CD4-positive, alpha-beta T cell treated with Interleukin-15 for 4 hours (primary cell): ENCODE data around the gene ABTB2.

ENCODE experiments used
- DNase-seq: peaks from one replicate; pipeline ENCODE4 v3.0.0-alpha.2; 2020; ENCODE audit warnings: low spot score

The ABTB2 gene

DNA sequence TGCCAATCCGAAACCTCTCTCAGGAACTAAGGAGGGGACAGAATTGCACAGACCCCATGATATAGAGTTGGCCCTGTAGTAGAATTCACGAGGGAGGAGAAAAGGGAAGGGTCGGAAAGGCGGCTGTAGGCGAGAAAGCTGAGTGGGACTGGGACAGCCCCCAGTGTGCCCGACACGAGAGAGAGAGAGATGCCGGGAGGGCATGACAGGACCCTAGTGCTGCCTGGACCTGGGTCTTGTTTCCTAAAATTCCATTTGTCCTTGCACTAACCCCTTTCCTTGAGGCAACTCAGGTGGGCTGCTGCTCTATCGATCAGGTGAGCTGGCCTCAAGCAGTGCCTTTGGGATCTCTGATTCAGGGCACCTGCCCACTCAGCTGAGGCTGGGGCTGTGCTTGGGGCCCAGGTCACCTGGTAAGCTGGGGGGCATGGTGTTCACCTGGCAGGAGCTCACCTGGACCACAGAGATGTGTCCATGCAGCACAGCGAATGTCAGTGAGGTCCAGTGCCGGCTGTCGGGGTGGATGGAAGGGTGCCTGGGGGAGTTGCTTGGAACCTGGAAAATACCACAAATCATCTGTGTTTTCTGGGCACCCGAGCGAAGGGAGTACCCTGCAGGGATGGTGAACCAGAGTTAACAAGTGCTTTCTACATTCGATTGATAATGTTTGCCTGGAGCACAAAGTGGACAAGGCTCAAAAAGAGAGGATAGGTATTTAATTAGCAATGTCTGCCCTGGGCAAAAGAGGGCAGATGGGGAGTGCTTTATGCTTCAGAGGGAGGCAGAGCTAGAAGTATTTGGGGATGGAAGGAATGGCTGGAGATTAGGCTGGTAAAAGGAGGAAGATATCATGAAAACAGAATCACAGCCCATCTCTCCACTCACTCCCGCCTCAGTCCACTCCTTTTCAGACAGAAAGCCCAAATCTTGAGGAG is 190.7 kb downstream of the ABTB2 start:
- DNase-seq: no peak

DNA sequence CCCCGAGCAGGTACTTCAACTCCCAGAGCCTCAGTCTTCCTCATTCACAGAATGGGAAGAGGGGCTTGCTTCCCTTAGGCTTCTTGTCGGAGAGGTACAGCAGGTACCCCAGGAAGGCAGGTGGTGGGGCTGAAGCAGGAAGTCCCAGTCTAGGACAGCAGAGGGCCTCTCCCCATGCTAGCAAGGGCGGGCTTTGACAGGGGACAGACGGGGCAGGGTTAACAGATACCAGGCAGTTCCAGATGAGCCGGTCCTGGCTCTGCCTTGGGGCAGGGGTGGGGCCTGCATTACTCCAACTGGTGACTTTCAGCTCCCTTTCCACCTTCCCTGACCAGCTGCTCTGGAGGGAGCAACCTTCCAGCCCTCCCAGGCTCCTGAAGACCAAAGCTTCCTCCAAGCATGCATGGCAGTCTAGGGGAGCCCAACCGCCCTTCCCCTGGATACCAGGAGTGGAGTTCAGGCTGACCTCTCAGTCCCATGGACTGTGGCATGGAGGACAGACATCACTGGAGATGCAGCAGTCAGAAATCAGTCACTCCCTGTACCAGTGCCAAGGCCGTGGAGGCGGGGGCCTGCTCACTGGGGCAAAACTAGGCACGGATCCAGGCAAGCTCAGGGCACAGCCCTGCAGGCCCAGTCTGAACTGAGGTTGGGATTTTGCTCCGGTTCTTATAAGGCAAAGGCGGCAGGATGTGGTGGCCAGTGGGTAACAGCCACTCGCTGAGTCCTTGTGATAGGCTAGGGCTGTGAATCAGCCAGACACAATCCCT is 191.8 kb downstream of the ABTB2 start:
- DNase-seq: no peak

DNA sequence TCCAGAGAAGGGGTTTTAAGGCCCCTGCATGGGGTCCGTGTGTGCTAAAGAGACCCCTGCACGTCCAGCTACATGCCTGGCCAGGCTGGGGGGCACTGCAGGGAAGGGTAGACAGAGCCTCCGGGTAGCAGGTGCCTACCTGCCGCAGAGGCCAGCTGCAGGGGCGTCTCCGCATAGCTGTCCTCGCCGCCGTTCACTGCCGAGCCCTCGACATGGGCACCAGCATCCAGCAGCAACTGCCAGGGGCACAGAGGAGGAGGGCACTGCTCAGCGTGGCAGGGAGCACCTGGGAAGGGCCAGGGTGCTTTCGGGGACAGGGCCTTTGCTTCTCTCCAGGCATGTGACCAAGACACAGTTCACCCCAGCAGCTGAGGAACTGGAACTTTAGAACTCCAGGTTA is 192.7 kb downstream of the ABTB2 start:
- DNase-seq: no peak

DNA sequence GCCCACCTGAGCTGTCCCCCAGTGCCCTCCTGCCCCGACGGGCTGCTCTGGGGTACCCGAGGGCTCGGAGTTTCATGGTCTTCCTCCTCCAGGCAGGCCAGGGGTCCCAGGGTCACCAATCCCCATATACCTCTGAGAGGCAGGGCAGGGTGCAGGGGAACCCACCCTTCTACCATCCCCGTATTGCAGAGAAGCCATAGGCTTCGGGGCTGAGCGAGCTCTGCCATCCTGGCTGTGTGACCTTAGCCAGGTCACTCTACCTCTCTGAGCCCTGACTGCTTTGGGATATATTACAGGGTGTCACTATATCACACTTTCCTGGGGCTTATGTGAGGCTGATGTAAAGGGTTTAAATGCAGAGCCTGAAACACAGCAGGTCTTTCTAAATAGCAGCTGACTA is 195.0 kb downstream of the ABTB2 start:
- DNase-seq: no peak

DNA sequence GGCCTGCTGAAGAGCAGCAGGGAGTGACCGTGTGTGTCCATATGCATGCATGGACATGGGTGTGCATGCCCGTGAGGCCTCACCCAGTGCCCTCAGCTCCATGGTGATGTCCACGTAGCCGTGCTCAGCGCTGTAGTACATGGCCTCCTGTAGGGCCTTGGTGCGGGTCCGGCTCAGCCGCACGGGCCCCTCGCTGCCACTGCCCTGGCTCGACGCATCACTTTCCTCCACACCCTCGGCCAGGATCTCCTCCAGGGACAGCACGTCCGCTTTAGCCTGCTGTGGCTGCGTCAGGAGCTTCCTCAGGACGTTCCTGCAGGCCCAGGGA is 195.4 kb downstream of the ABTB2 start:
- no peak for DNase-seq

DNA sequence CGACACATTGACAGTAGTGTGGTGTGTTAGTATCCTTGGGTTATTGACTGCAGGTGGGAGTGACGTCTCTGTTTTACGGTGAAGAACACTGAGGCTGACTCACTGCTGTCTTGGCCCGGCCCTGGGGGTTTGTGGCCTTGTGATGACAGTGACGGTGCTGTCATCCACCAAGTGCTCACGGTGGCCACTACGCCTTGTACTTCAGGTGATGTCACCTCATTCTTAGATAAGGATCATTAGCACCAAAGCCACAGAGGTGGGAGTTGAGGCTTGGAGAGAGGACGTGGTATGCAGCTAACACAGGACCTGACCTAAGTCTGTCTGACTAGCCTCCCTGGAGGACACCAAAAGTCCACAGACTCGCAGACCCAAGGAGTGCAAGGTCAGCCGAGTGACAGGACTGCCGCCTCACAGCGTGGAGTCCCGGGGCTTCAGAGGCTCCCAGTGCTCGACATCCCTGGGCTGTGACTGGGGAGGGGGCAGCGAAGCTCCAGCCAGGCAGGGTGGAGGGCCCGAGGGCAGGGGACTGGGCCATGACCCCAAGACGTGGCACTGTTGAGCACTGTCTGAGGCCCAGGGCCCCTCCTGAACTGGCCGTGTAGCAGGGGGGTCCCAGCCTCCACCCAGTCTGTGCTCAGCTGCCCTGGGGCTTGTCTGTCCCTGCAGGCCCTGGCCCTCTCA is 195.9 kb downstream of the ABTB2 start:
- DNase-seq: peak; percentile 24

DNA sequence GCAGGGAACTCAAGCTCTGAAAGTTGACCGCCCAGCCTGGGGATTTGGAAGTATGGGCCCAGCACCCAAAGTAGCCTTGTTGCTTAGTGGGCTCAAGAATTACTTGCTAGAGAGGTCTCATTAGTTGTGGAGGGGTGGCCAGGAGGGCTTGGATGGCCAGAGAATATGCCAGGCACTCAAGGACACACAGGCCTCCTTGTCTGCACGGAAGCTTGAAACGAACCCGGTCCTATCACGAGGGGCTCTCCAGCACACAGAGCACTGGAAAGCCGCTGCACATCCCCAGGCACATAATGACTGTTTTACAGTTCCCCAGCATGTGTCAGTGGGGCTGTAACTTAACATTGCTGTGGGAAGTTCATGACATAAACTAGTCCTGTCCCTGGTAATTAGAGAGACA is 196.4 kb downstream of the ABTB2 start:
- no peak for DNase-seq

DNA sequence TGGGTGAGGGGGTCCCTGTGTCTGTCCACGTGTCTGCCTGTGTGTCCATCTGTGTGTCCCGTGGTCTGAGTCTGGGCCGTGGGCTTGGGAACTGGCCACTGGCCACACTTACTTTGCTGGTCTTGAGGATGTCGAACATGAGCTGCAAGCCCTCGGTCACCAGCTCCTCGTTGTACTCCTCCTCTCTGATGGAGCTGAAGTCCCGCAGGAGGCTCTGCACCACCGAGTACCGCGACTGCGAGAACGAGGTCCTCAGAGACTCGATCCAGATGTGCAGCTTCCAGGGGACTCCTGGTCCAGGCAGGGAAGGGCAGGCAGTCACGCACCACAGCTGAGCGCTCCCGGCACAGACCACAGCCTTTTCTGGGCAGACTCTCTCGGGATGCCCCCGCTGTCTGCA is 197.0 kb downstream of the ABTB2 start:
- DNase-seq: no peak

DNA sequence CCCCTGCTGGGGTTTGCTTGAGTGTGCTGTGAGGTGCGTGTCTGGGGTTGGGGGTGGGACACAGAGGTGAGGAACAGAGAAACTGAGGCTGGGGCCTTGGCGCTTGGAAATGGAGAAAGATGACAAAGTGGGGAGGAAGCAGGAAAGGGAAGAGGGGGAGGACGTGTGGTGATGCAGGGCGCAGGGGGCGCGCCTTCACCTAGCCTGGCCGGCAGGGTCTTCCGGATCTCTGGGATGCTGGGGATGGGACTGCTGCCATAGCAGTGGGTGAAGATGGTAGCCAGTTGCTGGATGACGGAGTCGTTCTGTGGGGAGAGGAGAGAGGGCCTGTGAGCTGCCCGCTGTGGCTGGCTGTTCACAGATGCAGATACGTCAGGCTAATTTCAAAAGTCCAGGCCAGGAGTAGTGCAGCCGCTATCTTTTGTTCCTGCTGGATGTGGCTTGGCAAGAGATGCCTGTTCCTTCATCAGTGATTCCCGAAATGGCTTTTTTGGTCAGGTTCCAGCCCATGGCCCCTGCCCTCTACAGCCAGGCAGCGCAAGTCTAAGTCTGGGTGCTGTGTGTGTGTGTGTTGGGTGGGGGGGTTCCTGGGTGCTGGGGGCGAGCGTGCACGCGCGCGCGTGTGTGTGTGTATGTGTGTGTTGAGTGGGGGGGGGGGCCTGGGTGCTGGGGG is 197.6 kb downstream of the ABTB2 start:
- no peak for DNase-seq

DNA sequence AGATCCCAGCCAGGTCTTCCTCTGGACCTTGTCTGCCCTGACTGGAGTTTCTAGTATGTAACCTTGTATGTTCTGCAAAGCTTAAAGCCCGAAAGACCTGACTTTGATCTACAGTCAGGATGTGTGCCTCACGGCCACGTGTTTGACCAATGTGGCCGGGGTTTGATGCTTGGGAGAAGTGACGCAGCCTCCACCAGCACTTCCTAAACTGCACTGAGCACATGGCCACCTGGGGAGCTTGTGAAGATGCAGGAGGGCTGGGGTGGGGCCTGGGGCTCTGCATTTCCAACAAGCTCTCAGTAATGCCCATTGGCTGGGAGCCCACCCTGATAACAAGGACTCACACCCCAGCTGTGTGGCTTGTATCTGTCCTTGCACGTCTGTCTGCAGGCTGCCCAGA is 199.1 kb downstream of the ABTB2 start:
- DNase-seq: no peak

DNA sequence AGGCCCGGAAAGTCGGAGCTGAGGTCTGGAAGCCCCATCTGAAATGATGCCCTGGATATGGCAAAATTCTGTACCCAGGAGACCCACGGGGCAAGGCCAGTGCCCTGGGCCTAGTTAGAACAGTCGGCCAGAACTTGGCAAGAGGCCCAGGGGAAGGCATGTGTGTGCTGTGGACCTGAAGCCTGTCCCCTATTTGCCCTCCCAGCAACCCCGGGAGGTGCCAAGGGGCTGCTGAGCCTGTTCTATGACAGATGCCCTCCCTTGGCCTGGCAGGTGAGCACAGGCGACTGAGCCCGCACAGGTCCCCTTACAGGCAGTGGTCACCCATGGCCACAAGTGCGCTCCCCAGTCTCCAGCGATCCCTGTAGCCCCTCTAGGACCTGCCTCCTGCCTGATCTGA is 200.6 kb downstream of the ABTB2 start:
- DNase-seq: no peak

DNA sequence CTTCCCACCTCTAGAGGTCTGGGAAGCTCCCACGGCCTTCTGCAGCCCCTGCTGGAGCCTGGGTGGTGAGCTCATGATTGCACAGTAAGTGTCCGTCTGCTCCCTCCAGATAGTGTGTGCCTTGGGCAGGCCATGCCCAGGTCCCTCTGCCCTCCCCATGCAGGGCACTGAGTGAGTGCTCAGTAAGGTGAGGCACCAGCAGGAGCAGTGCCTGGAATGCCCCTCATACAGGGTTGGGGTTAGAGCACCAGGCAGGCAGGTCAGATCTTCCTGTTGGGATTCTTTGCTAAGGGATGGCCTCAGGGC is 202.1 kb downstream of the ABTB2 start:
- no peak for DNase-seq

DNA sequence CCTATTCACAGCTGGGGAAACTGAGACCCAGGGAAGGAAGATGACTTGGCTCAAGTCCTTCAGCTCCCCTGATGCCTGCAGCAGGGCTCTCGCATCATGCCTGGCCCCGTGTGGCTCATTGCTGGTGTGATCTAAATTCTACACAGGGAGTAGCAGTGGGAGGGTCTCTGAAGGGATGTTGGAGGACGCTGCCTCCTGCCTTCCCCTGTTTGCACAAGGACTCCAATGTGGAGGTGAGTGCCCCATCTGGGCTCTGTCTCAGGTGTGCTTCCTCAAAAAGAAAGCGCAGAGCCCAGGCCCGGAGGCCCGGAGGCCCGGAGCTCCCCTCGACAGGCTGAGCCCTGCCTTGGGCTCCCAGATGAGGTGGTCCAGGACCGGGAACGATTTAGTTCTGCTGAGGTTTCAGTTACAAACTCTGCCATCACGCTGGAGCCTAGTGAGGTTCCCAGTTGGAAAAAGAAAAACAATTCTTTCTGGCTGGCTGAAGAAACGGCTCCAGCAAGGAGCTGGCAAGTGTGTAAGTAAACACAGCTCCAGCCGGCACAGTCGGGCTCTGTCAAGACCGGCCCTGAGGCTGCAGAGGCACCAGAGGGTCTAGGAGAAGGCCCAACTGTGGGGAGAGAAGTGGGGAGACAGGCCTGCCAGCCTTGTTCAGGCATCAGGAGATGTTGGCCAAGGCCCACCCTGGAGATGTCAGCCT is 202.6 kb downstream of the ABTB2 start:
- no peak for DNase-seq

DNA sequence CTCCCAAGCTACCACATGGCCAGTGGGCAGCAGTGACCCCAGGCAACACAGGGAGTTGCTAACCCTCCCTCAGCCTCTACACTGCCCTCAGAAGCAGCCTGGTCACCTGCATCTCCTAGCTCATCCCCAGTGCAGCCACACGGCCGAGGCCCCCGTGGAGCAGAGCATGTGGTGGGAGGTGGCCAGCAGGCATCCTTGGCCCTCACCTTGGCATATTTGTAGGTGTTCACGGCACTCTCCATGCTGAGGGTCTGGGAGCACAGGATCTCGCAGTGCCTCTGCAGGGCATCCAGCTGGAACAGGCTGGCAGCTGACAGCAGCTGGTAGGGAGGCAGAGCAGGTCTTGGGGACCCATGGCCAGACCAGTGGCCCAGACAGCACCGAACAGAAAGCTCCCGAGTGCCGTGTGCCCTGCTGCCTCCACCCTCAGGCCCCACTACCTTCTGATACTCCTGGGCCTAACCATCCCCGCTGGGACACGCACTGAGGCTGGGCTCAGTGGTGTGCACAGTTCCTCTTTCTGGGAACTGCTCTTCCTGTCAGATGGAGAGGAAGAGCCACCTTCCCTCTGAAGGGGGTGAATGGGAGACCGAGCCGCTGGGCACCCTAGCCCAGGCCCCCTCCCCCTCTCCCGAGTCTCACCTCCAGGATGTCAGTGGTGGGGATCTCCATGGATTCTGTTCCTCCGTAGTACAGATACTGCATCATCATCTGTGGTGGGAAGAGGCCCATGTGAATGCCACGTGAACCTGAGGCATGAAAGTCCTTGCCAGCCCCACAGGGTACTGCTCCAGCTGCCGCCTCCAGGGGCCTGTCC is 203.5 kb downstream of the ABTB2 start:
- DNase-seq: no peak

DNA sequence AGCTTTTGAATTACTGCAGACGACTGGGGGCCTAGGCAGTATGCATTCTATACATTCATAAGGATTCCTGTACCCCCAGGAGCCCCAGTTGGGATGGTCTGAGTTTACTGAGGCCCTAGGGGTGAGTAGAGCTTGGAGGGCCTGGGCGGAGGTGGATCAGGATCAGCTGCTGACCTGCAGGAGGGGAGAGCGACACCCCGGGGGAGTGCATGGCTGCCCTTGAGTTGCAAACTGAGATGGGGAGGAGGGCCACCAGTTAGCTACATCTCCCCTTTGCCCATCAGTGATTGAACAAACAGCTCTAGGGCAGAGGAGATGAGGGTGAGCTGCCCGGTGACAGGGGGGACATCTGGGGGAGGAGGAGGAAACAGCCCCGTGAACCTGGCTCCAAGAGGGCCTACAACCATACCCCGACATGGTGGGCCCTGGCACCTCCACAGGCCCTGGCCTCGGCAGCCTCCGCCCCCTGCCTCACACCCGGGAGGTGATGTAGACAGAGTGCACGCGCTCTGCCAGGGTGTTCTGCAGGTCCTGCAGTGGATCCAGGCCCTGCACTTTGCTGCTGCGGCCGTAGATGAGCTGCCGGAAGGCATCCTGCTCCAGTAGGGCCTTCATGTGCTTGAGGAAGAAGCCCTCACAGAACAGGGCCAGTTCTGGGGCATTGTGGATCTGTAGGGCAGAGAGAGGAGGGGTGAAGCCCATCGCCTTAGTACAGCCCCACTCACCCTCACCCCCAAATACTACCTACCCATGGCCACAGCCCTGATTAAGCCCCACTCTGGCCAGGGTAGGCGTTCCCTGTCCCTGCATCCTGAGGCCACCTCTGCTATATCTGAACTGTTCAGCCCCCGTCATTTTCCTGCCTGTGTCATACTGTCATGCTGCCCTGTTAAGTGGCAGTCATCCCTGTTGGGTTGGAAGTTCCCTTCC is 205.6 kb downstream of the ABTB2 start:
- DNase-seq: no peak

DNA sequence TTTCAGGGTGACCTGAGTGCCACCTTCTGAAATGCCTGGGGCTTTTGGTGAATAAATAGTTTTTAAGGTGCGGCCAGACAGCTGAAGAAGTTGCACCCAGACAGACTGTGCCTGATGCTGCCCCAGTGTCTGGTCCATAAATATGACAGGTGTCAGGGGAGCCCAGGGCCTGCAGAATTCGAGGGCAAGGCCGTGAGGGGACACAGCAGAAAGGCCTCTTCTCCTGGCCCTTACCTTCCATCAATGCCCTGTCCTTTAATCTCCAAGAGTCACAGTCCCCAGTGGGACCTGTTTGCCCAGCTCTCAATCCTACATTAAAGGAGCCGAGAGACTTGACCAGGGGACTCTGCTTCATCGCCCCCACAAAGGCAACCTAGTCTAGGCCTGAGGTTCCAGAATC is 206.6 kb downstream of the ABTB2 start:
- no peak for DNase-seq

DNA sequence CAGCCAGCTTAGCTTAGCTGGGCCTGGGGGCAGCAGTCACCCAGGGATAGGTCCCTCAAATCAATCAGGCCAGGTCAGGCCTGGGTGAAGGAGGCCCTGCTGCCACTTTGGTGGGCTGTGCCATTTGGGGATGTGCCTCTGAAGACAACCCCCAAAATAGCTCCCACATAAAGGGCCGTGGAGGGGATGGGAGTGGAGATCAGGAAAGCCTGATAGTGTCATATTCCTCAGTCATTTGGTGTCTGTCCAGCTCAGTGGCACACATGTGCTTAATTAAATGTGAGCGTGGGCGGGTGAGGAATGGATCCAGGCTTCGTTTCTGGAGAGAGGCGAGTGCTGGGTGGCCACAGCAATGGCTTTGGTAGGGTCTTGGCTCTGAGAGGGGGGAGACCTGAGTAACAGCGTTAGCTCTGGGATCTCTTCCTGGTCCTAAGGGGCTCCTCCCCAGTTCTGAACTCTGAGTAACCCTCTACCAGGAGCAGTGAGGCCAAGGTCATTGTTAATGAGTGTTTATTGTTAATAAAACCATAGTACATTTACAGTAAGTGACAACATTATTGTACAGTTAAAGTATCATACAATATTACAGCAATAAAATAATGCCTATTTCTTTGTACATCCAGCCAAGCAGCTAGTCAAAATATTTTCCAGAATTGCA is 207.2 kb downstream of the ABTB2 start:
- DNase-seq: no peak

DNA sequence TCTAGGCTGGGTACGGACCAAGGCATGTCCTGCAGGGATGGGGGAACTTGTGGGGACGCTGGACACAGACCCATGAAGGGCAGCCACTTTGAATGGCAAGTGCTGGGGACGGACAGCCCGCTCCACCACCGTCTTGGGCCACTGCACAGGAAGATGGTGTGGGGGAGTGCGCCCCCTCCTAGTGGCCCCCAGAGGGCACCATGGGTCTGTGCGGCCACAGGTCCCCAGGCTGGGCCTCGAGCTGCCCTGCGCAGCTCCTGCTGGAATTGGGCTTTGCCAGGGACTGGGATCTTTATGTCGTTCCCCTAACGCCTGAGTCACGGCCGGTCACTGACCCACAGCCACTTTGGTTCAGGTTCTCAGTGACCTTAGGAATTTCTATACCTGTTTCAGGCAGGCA is 208.0 kb downstream of the ABTB2 start:
- no peak for DNase-seq

DNA sequence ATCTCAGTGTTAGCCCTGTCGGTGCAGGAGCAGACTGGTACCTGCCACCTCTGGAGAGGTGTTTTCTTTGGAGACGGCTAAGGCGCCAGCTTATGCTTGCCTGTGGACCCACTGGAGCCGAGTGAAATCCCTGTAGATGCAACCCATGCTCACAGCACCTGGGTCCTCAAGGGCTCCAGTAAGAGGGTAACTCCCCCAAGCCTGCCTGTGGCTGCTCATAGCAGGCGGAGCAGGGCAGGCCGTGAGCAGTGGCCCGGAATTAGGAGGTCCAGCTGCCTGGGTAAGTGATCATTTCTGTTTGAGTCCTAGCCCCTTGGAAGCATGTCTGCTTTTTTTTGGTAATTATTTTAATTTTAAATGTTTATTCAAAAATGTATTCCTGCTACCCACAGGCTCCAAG is 208.5 kb downstream of the ABTB2 start:
- DNase-seq: no peak
